Subcutaneous abdominal adipose tissue (tissue), 5 donors: ENCODE measurements around the gene HOXB2.

Experiments
- H3K27ac ChIP-seq: one replicate; pipeline ENCODE4 v1.7.0; 2013; ENCODE audit warnings: low read depth, mild to moderate bottlenecking, inconsistent platforms, low read length, moderate library complexity
- H3K27me3 ChIP-seq, 5 donors: one replicate each; pipeline ENCODE4 v1.7.0; 2013; ENCODE audit warnings: low read length in 5 of 5, inconsistent platforms in 1 of 5; ENCODE audit not compliant: control insufficient read depth in 5 of 5, insufficient read depth in 4 of 5
- H3K36me3 ChIP-seq, 5 donors: one replicate each; pipeline ENCODE4 v1.7.0; 2013; ENCODE audit warnings: low read length in 5 of 5; ENCODE audit not compliant: control insufficient read depth in 5 of 5, insufficient read depth in 5 of 5
- H3K4me1 ChIP-seq, 5 donors: one replicate each; pipeline ENCODE4 v1.7.0; 2013; ENCODE audit warnings: low read length in 5 of 5, mild to moderate bottlenecking in 3 of 5, moderate library complexity in 1 of 5; ENCODE audit not compliant: control insufficient read depth in 5 of 5, insufficient read depth in 5 of 5
- H3K4me3 ChIP-seq, 5 donors: one replicate each; pipeline ENCODE4 v1.7.0; 2013; ENCODE audit warnings: low read length in 5 of 5, low read depth in 1 of 5
- H3K9ac ChIP-seq, 5 donors: one replicate each; pipeline ENCODE4 v1.7.0; 2013; ENCODE audit warnings: low read length in 5 of 5, mild to moderate bottlenecking in 4 of 5, moderate library complexity in 3 of 5
- H3K9me3 ChIP-seq, 5 donors: one replicate each; pipeline ENCODE4 v1.7.0; 2013; ENCODE audit warnings: low read length in 5 of 5; ENCODE audit not compliant: control insufficient read depth in 5 of 5
- donor health status: healthy.
- donor health status: healthy.
- donor health status: healthy.
- donor health status: healthy.
- donor health status: healthy.

Gene HOXB2

DNA sequence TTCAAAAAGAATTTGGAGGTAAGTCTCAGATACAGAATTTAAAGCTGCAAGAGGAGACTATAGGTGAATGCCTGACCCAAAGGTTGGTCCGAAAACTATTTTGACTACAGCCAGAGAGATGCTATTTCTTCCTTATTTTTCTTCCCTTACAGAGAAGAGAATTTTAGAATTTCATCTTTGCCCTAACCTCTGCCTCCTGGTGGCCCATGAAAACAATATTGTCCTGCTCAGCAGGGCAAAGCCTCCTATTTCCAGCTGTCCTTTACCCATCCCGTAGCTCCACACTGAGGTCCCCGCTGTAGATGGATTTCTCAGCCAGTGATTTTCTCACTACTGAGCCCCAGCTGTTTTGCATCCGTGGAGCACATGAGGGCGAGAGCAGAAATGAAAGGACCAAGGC lies 38.7 kb downstream of the HOXB2 start:
- peaks cover 0 to 3% (median 0%) of the 10 kb centered on the region in 5 donors for H3K27me3 ChIP-seq
- H3K9ac ChIP-seq = no peak overlapping the region
- H3K27ac ChIP-seq = no peak overlapping the region
- H3K36me3 ChIP-seq = no peaks in the 10 kb centered on the region
- no peak overlapping the region for H3K4me3 ChIP-seq
- peaks cover 0 to 2% (median 0%) of the 10 kb centered on the region in 5 donors for H3K4me1 ChIP-seq
- no peaks in the 10 kb centered on the region for H3K9me3 ChIP-seq

DNA sequence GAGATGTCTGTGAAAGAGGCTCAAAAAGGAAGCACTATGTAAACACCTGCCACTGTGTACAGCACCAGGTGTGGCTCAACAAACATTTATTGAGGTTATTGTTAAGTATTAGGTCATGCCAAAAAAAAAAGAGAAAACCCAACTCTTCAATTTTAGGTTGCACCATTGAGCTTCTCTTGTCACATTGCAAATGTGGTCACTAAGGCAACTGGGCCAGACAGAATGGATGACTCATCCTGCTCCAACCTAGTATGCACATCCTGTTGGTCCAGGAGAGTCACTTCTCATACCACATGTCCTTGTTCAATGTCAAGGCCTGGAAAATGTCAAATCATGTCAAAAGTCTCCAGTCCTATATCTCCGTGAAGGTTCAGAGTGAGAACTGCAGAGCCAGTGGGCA lies 39.1 kb downstream of the HOXB2 start:
- Histone ChIP-seq H3K27me3 (peaks cover 0 to 3% (median 0%) of the 10 kb centered on the region in 5 donors), H3K36me3 (no peaks in the 10 kb centered on the region), H3K4me1 (peaks cover 0 to 4% (median under 1%) of the 10 kb centered on the region in 5 donors), H3K4me3 (no peak overlapping the region), H3K9me3 (no peaks in the 10 kb centered on the region), H3K9ac (no peak overlapping the region), H3K27ac (no peak overlapping the region)

DNA sequence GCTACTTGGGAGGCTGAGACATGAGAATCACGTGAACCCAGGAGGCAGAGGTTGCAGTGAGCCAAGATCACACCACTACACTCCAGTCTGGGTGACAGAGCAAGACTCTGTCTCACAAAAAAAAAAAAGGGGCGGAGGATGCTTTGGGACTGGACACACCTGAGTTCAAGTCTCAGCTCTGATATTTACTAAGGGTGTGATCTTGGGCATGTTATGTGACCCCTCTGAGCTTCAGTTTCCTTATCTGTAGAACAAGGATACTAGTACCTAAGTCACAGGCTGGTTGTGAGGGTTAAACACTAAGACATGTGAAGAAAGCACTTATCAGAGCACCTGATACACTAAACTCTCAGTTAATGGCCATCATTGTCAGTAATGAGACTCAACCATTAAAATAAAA lies 40.0 kb downstream of the HOXB2 start:
- H3K9ac ChIP-seq = no peak overlapping the region
- no peaks in the 10 kb centered on the region for H3K36me3 ChIP-seq

DNA sequence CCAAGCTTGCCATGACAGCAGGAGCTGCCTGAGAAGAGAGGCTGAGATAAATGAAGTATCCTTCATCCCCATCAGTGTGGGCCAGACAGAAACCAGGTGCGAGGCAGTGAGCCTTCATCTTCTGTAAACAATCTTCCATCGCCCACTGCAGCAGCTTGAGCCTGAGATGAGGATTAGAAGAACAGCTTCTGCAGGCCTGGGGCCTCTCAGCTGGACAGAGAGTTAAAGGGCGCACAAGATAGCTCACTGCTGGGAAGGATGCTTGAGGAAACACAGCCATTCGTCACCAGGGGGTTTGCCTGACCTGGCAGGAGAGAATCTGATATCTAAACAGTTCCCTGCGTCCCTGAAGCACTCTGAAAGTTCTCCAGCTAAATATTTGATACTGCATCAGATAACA lies 41.2 kb downstream of the HOXB2 start:
- peaks cover 0 to 4% (median 0%) of the 10 kb centered on the region in 5 donors for H3K4me1 ChIP-seq
- H3K27ac ChIP-seq = no peak overlapping the region
- H3K9me3 ChIP-seq = no peaks in the 10 kb centered on the region
- H3K27me3 ChIP-seq = peaks cover 0 to 3% (median 0%) of the 10 kb centered on the region in 5 donors
- H3K4me3 ChIP-seq = no peak overlapping the region
- no peak overlapping the region for H3K9ac ChIP-seq
- H3K36me3 ChIP-seq = no peaks in the 10 kb centered on the region

More for the DNA sequence above, 40.0 kb downstream of the HOXB2 start:
- H3K4me1 ChIP-seq = peaks cover 0 to 4% (median 0%) of the 10 kb centered on the region in 5 donors
- peaks cover 0 to 3% (median 0%) of the 10 kb centered on the region in 5 donors for H3K27me3 ChIP-seq
- H3K27ac ChIP-seq = no peak overlapping the region
- no peak overlapping the region for H3K4me3 ChIP-seq
- H3K9me3 ChIP-seq = no peaks in the 10 kb centered on the region

DNA sequence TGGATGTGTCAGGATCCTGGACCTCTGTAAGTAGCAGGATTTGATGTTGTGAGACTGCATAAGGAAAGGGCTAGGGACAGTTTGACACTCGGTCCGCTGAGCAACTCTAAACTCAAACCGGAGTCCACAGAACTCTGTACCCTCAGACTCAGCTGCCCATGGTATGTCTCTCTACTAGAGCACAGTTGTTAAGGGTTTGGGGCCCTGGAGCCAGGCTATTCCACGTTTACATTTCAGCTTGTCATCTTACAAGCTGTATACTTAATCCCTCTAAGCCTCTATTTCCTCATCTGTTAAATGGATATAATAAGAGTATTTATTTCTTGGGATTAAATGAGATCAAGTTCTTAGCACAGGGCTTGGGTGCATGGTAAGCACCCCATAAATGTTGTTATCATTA lies 42.0 kb downstream of the HOXB2 start:
- Histone ChIP-seq H3K36me3 (no peaks in the 10 kb centered on the region), H3K27me3 (peaks cover 0 to 3% (median 0%) of the 10 kb centered on the region in 5 donors), H3K9me3 (no peaks in the 10 kb centered on the region), H3K4me1 (peaks cover 0 to 12% (median 0%) of the 10 kb centered on the region in 5 donors), H3K9ac (no peak overlapping the region), H3K27ac (no peak overlapping the region), H3K4me3 (no peak overlapping the region)

DNA sequence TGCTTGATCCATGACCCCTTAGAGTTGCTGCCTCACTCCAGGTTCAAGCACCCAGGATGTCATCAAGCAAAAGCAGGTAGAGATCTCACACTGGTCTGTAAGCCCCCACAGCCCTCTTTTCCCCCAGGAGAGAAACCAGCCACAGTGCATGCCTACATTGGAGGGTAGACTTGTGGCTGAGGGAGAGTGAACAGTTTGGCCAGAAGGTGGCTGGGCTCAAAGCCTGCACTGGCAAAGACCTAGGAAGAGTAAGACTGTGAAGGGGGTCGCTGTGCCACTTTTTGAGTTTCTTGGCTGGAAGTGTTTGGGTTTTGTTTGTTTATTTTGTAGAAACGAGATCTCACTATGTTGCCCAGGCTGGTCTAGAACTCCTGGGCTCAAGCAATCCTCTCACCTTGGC lies 42.6 kb downstream of the HOXB2 start:
- Histone ChIP-seq H3K9ac (no peak overlapping the region), H3K36me3 (no peaks in the 10 kb centered on the region), H3K4me3 (no peak overlapping the region), H3K9me3 (no peaks in the 10 kb centered on the region), H3K4me1 (peaks cover 0 to 18% (median 0%) of the 10 kb centered on the region in 5 donors), H3K27me3 (peaks cover 0 to 3% (median 0%) of the 10 kb centered on the region in 5 donors), H3K27ac (no peak overlapping the region)

DNA sequence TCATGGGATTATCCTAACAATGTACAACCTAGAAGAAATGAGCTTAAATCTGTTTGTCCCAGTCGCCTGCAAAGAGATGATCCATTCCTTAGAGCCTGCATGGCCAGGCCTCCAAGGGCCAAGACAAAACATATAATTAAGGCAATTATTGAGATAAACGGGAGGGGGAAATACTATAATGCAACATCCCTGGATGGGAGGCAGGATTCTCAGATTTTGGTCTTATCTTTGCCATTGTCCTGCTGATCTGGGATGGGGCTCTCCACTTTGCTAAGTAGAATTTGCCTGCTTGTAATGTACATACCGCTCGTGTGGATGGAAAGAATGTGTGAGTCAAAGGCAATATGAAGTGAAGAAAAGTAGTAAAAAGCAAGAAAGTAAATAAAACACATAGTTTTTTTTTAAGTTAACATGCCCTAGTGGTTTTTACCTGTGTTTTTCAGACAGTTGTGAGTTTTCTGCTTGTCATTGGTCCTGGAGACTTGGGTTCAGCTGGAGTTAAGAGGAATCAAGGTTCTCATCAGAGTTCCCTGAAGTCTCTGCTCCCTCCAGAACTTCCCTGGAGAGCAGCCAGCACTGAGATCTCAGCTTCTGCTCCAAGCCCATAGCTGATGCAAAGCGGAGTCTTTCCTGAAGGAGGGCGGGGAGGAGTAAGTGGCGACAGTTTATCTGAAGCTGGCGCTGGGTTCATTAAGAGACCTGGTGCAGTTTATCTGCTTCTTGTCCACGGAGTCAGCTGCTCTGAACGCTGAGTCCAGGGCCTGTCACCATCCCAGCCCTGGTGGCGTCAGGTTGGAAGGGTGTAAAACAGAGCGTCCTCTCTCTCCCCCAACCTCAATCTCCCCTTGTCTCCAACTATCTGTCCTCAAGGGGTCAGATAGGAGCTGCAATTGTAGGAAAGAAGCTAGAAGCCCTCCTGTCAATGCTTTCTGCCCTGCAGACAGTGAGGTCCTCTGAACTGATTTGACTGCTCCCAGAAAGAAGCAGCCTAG lies 44.2 kb downstream of the HOXB2 start:
- peaks cover 0 to 3% (median 0%) of the 10 kb centered on the region in 5 donors for H3K27me3 ChIP-seq
- no peak overlapping the region for H3K9ac ChIP-seq

DNA sequence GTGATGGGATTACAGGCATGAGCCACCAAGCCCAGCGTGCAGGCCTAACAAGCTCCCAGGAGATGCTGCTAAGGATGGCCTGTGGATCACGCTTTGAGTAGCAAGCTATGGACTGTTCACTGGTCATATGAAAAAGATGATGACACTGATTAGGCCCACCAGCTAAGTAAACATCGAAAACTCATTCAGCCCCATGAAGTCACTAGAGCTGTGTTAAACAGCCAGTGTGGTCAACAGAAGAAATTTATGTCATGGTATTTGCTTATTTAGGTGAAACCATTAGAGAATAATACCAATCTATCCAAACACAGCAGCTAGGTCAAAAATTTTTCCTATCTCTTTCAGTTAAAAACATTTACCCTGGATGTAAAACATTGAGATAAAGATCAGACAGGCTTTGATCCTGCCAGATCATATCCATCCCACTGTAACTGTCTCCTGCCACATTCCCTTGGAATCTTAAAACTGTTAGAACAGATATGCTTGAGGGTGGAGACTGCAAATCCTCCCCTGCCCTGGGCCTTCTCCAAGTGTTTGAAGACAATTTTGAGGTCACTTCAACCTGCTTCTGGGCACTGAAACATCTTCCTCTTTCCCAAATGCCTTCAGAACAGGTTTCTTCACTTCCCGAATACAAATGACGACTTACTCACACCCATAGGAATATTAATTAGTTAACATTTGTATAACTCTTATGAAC lies 45.0 kb downstream of the HOXB2 start:
- no peak overlapping the region for H3K9ac ChIP-seq
- H3K27me3 ChIP-seq = peaks cover 0 to 3% (median 0%) of the 10 kb centered on the region in 5 donors
- peaks cover 0 to 18% (median 0%) of the 10 kb centered on the region in 5 donors for H3K4me1 ChIP-seq
- H3K27ac ChIP-seq = no peak overlapping the region
- H3K36me3 ChIP-seq = no peaks in the 10 kb centered on the region
- no peaks in the 10 kb centered on the region for H3K9me3 ChIP-seq
- no peak overlapping the region for H3K4me3 ChIP-seq

More for the DNA sequence above, 44.2 kb downstream of the HOXB2 start:
- no peaks in the 10 kb centered on the region for H3K36me3 ChIP-seq
- H3K27ac ChIP-seq = no peak overlapping the region
- H3K4me1 ChIP-seq = peaks cover 0 to 18% (median 0%) of the 10 kb centered on the region in 5 donors
- peak overlapping the region in 1 of 5 donors; percentile 3 for H3K4me3 ChIP-seq
- no peaks in the 10 kb centered on the region for H3K9me3 ChIP-seq

DNA sequence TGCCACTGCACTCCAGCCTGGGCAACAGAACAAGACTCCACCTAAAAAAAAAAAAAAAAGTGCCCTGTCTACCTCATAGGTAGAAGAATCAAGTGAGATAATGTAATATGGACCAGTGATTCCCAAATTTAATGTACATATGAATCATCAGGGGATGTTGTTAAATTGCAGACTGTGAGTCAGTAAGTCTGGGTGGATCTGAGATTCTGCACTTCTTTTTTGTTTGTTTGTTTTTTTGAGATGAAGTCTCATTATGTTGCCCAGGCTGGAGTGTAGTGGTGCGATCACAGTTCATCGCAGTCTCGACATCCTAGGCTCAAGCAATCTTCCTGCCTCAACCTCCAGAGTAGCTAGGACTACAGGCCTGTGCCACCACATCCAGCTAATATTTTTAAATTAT lies 45.7 kb downstream of the HOXB2 start:
- Histone ChIP-seq H3K9me3 (no peaks in the 10 kb centered on the region), H3K4me1 (peaks cover 0 to 18% (median 0%) of the 10 kb centered on the region in 5 donors), H3K9ac (no peak overlapping the region), H3K36me3 (no peaks in the 10 kb centered on the region), H3K4me3 (no peak overlapping the region), H3K27ac (no peak overlapping the region), H3K27me3 (peaks cover 0 to 3% (median 0%) of the 10 kb centered on the region in 5 donors)
